Panc1 (cell line): Measurements from ENCODE around the gene EEF1A2. TPM values are rescaled to one million over a fixed set of nuclear protein-coding genes. Genes with fewer than 3 reads are reported as not detected.

Experiments used
- ATAC-seq: fragments of 200-7000 bp; cut with Tn5 transposase; 2 replicates; pipeline ENCODE4 v1.9.1; 2020; ENCODE audit warnings: mild to moderate bottlenecking, moderate library complexity
- BruUV-seq: library from RNA; stranded (reverse); fragments of 400-500 nt; replicated peaks from 2 replicates; lab custom pipeline; 2021; lab: Mats Ljungman, UMichigan
- CTCF ChIA-PET: fragments of 300-600 bp; sonication (Branson Sonifier 250); formaldehyde crosslinking; loops from one replicate; lab custom pipeline; 2022; ENCODE audit warnings: antibody characterized with exemption; lab: Charles Lee
- POLR2A ChIA-PET: fragments of 300-600 bp; sonication (Branson Sonifier 250); formaldehyde crosslinking; loops from one replicate; lab custom pipeline; 2022; ENCODE audit warnings: antibody characterized with exemption; lab: Charles Lee
- DNase-seq: peaks from one replicate; pipeline ENCODE4 v3.0.0-alpha.2; 2010; ENCODE audit warnings: low read depth, low spot score
- H3K27ac ChIP-seq: 2 replicates; pipeline ENCODE4 v1.5.1; 2011; ENCODE audit warnings: mild to moderate bottlenecking, low read length, inconsistent platforms
- H3K27me3 ChIP-seq: fragments of 200-500 bp; sonication (Bioruptor generic); 2 replicates; pipeline ENCODE4 v1.6.0; 2014; ENCODE audit warnings: low read length, inconsistent platforms; ENCODE audit not compliant: control insufficient read depth, insufficient read depth
- H3K36me3 ChIP-seq: fragments of 200-500 bp; sonication (Bioruptor generic); 2 replicates; pipeline ENCODE4 v1.5.1; 2014; ENCODE audit warnings: inconsistent platforms, mild to moderate bottlenecking, low read length, moderate library complexity; ENCODE audit not compliant: control insufficient read depth, insufficient read depth
- H3K4me1 ChIP-seq: 2 replicates; pipeline ENCODE4 v1.5.1; 2011; ENCODE audit warnings: inconsistent platforms, mild to moderate bottlenecking, low read length, moderate library complexity; ENCODE audit not compliant: control insufficient read depth, insufficient read depth
- H3K4me3 ChIP-seq, 2 experiments: 2 replicates each; pipeline ENCODE4 v1.5.1; 2011 to 2012; ENCODE audit warnings: low read depth in 2 of 2, low read length in 2 of 2, mild to moderate bottlenecking in 2 of 2, inconsistent platforms in 1 of 2, moderate library complexity in 1 of 2
- H3K9me3 ChIP-seq: fragments of 200-500 bp; sonication (Bioruptor generic); 2 replicates; pipeline ENCODE4 v1.5.1; 2014; ENCODE audit warnings: low read depth, mild to moderate bottlenecking, inconsistent platforms, low read length, moderate library complexity; ENCODE audit not compliant: control insufficient read depth, insufficient read depth
- POLR2AphosphoS5 ChIP-seq: IDR thresholded peaks from 2 replicates; pipeline ENCODE4 v1.6.1; 2012; ENCODE audit warnings: mild to moderate bottlenecking, low read depth, low read length, moderate library complexity
- REST ChIP-seq, 2 experiments: IDR thresholded peaks; 2 replicates each; pipeline ENCODE4 v1.6.1; 2011 to 2012; ENCODE audit warnings: low read depth in 2 of 2, control low read depth in 1 of 2, low read length in 1 of 2, mild to moderate bottlenecking in 1 of 2, moderate library complexity in 1 of 2; ENCODE audit not compliant: insufficient read depth in 1 of 2
- SIN3A ChIP-seq: IDR thresholded peaks from 2 replicates; pipeline ENCODE4 v1.6.1; 2012; ENCODE audit warnings: low read depth, mild to moderate bottlenecking, low read length, moderate library complexity, borderline replicate concordance; ENCODE audit not compliant: insufficient read depth
- TCF7L2 ChIP-seq: IDR thresholded peaks from 2 replicates; pipeline ENCODE4 v1.6.1; 2011; ENCODE audit warnings: mild to moderate bottlenecking, low read depth, low read length, inconsistent platforms
- in situ Hi-C: cut with HindIII; loops from 2 replicates; pipeline ENCODE4 v1.10.0; 2016; ENCODE audit warnings: low sequenced_read_pairs, low pct_unique_long_range_greater_than_20kb
- intact Hi-C: fragments of 100-400 bp; cut with micrococcal nuclease; formaldehyde crosslinking; loops from one replicate; pipeline ENCODE4 v1.10.0; 2022; ENCODE audit not compliant: unreplicated experiment
- total RNA-seq: library from RNA; stranded (reverse); gene quantifications from one replicate; pipeline ENCODE4 v1.2.1, GENCODE V29; 2021; ENCODE audit not compliant: unreplicated experiment
- TF ChIP-seq, protein P1 (sequence below): fragments of 450-650 bp; IDR thresholded peaks from 2 replicates; pipeline ENCODE4 v1.5.1; 2017; ENCODE audit warnings: mild to moderate bottlenecking

EEF1A2 gene
- total RNA-seq, 1 experiment from 2014 or later: 178 TPM

DNA sequence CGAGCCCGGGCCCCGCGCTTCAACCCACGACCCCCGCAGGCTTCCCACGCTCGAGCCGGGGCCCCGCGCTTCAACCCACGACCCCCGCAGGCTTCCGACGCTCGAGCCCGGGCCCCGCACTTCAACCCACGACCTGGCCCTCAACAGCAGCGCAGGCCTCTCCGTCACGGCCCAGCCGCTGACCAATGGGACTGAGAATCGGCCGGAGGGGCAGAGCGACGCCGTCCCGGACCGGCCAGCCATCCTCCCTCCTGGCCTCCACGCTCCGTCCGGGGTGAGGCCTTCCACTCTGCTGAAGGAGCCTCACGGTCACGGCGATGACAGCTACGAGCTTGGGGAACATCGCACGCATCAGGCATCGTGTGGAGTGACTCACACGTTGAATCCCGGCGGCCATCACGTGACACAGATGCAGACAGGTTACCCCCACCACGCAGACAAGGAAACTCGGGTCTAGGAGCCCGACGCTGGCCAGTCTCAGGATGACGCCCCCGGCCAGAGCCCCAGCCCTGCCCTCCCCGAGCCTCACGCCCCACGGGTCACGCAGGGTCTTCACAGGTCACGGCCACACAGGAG, 32.5 kb downstream of the EEF1A2 start:
- no peaks in the 10 kb centered on the region for H3K36me3 ChIP-seq
- H3K9me3 ChIP-seq: no peaks in the 10 kb centered on the region
- BruUV-seq: no TSS peak
- intact Hi-C loops: no loop called here
- H3K27me3 ChIP-seq: no peaks in the 10 kb centered on the region
- TF ChIP-seq, protein P1, sequence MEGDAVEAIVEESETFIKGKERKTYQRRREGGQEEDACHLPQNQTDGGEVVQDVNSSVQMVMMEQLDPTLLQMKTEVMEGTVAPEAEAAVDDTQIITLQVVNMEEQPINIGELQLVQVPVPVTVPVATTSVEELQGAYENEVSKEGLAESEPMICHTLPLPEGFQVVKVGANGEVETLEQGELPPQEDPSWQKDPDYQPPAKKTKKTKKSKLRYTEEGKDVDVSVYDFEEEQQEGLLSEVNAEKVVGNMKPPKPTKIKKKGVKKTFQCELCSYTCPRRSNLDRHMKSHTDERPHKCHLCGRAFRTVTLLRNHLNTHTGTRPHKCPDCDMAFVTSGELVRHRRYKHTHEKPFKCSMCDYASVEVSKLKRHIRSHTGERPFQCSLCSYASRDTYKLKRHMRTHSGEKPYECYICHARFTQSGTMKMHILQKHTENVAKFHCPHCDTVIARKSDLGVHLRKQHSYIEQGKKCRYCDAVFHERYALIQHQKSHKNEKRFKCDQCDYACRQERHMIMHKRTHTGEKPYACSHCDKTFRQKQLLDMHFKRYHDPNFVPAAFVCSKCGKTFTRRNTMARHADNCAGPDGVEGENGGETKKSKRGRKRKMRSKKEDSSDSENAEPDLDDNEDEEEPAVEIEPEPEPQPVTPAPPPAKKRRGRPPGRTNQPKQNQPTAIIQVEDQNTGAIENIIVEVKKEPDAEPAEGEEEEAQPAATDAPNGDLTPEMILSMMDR: no peak
- no peak for TF ChIP-seq SIN3A
- TF ChIP-seq TCF7L2: no peak
- no peak for TF ChIP-seq REST (IDR thresholded peaks at IDR 0.05; ENCODE audit: insufficient read depth in 1 of 2, low read depth in 2 of 2, low read length in 1 of 2)
- TF ChIP-seq POLR2AphosphoS5: no peak
- no peak overlapping the region for H3K4me3 ChIP-seq
- POLR2A ChIA-PET: no interaction called here
- DNase-seq (no peak), ATAC-seq (no peak)
- in situ Hi-C loops: no loop called here
- no peak overlapping the region for H3K27ac ChIP-seq
- peaks cover 3% of the 10 kb centered on the region; the same call in 1 of the 2 replicates for H3K4me1 ChIP-seq
- CTCF ChIA-PET: no interaction called here

- no peak for ATAC-seq
- Histone ChIP-seq H3K9me3 (no peaks in the 10 kb centered on the region), H3K4me3 (no peak overlapping the region), H3K27ac (no peak overlapping the region), H3K4me1 (no peaks in the 10 kb centered on the region), H3K27me3 (no peaks in the 10 kb centered on the region), H3K36me3 (no peaks in the 10 kb centered on the region)
- BruUV-seq: no TSS peak
- TF ChIP-seq TCF7L2 (no peak), POLR2AphosphoS5 (no peak), SIN3A (no peak), REST (IDR thresholded peaks at IDR 0.05; ENCODE audit: insufficient read depth in 1 of 2, low read depth in 2 of 2, low read length in 1 of 2) (no peak)
- TF ChIP-seq, protein P1: no peak
- no peak for DNase-seq
- ChIA-PET CTCF (interaction anchor here (0.5 kb wide), 1 partner anchor 62 kb away, joined by 3 read pairs; no protein-coding TSS in a partner anchor), POLR2A (no interaction called here)
- in situ Hi-C loops: no loop called here
- intact Hi-C loops: no loop called here
Measured at GRCh38 chr20:63465380-63466249, 33.3 kb downstream of the EEF1A2 start.
